ENCODE measurements around the gene ARFIP2.

Gene ARFIP2

DNA sequence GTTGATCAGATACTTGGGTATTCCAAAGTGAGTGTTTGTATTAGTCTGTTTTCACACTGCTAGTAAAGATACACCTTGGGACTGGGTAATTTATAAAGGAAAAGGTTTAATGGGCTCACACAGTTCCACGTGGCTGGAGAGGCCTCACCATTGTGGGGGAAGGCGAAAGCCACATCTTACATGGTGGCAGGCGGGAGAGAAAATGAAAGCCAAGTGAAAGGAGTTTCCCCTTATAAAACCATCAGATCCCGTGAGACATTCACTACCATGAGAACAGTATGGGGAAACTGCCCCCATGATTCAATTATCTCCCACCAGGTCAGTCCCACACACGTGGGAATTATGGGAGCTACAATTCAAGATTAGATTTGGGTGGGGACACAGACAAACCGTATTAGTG is 7.2 kb upstream of the ARFIP2 start:
- Histone ChIP-seq H3K23ac (ENCODE audit: low read length in 2 of 2) (no peak overlapping the region), H4K8ac (ENCODE audit: low read length) (no peak overlapping the region), H2BK5ac (ENCODE audit: low read depth, low read length, poor library complexity, severe bottlenecking) (no peak overlapping the region), H3K4me1 (ENCODE audit: control insufficient read depth, insufficient read depth, low read depth, low read length) (no peaks in the 10 kb centered on the region), H3K27me3 (ENCODE audit: control insufficient read depth in 1 of 2, insufficient read depth in 1 of 2, low read length in 2 of 2) (no peaks in the 10 kb centered on the region), H3K4me2 (ENCODE audit: low read length, poor library complexity, severe bottlenecking) (no peak overlapping the region), H3K4me3 (ENCODE audit: insufficient read depth in 1 of 2, low read depth in 1 of 2, low read length in 2 of 2) (no peak overlapping the region), H3K14ac (ENCODE audit: low read length in 2 of 2) (no peak overlapping the region), H3K18ac (ENCODE audit: low read depth in 1 of 2, low read length in 2 of 2) (no peak overlapping the region), H3K4ac (ENCODE audit: low read depth in 1 of 2, low read length in 2 of 2) (no peak overlapping the region), H2AK5ac (ENCODE audit: low read length, severe bottlenecking) (no peak overlapping the region), H2AFZ (ENCODE audit: low read depth, low read length) (no peak overlapping the region), H2BK15ac (ENCODE audit: low read depth, poor library complexity, severe bottlenecking) (no peak overlapping the region), H3K27ac (ENCODE audit: low read length, poor library complexity, severe bottlenecking) (no peak overlapping the region), H3K36me3 (ENCODE audit: control insufficient read depth in 1 of 2, insufficient read depth in 2 of 2, low read depth in 1 of 2, low read length in 2 of 2) (peaks cover 0 to 95% of the 10 kb centered on the region in 2 experiments), H2BK12ac (ENCODE audit: low read length in 2 of 2) (no peak overlapping the region), H4K91ac (ENCODE audit: low read length) (no peak overlapping the region), H3K9me3 (ENCODE audit: control insufficient read depth, low read length) (no peaks in the 10 kb centered on the region), H3K9ac (ENCODE audit: low read length) (no peak overlapping the region), H3K79me1 (replicated peaks; ENCODE audit: low read length, poor library complexity, severe bottlenecking) (peaks cover 28% of the 10 kb centered on the region), H2BK120ac (ENCODE audit: low read depth, low read length) (no peak overlapping the region)
- WGBS = 90% methylated on average over 5 of the region's 6 CpGs
- DNase-seq = no peak

DNA sequence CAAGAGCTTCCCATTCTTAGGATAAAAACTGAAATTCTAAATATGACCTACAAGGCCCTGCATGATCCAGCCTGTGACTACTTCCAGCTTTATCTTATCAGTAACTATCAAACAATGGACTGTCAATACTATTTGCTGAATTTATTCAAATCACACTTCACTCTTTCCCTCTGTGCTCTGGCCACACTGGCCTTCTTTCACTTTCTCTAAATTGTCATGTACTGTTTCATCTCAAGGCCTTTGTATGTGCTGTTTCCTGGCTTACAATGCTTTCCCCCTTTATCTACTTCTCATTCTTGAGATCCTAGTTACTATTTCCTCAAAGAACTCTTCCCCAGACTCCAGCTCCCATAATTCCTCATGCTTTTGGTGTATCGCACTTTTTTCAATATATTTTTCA is 5.8 kb upstream of the ARFIP2 start:
- Histone ChIP-seq H3K4me2 (ENCODE audit: low read length, poor library complexity, severe bottlenecking) (no peak overlapping the region), H3K4me3 (ENCODE audit: insufficient read depth in 1 of 2, low read depth in 1 of 2, low read length in 2 of 2) (no peak overlapping the region), H3K79me1 (replicated peaks; ENCODE audit: low read length, poor library complexity, severe bottlenecking) (peaks cover 28% of the 10 kb centered on the region), H4K8ac (ENCODE audit: low read length) (no peak overlapping the region), H3K4ac (ENCODE audit: low read depth in 1 of 2, low read length in 2 of 2) (no peak overlapping the region), H2AFZ (ENCODE audit: low read depth, low read length) (no peak overlapping the region), H3K14ac (ENCODE audit: low read length in 2 of 2) (no peak overlapping the region), H3K18ac (ENCODE audit: low read depth in 1 of 2, low read length in 2 of 2) (no peak overlapping the region), H2AK5ac (ENCODE audit: low read length, severe bottlenecking) (no peak overlapping the region), H2BK12ac (ENCODE audit: low read length in 2 of 2) (no peak overlapping the region), H3K27me3 (ENCODE audit: control insufficient read depth in 1 of 2, insufficient read depth in 1 of 2, low read length in 2 of 2) (no peaks in the 10 kb centered on the region), H3K36me3 (ENCODE audit: control insufficient read depth in 1 of 2, insufficient read depth in 2 of 2, low read depth in 1 of 2, low read length in 2 of 2) (peaks cover 2 to 93% of the 10 kb centered on the region in 2 experiments), H2BK120ac (ENCODE audit: low read depth, low read length) (no peak overlapping the region), H2BK5ac (ENCODE audit: low read depth, low read length, poor library complexity, severe bottlenecking) (no peak overlapping the region), H3K9ac (ENCODE audit: low read length) (no peak overlapping the region), H3K23ac (ENCODE audit: low read length in 2 of 2) (no peak overlapping the region), H3K4me1 (ENCODE audit: control insufficient read depth, insufficient read depth, low read depth, low read length) (peaks cover 2% of the 10 kb centered on the region), H4K91ac (ENCODE audit: low read length) (no peak overlapping the region), H3K9me3 (ENCODE audit: control insufficient read depth, low read length) (no peaks in the 10 kb centered on the region), H3K27ac (ENCODE audit: low read length, poor library complexity, severe bottlenecking) (no peak overlapping the region), H2BK15ac (ENCODE audit: low read depth, poor library complexity, severe bottlenecking) (no peak overlapping the region)
- no CpG with 5 or more reads among the region's 1 CpG for WGBS
- no peak for DNase-seq

DNA sequence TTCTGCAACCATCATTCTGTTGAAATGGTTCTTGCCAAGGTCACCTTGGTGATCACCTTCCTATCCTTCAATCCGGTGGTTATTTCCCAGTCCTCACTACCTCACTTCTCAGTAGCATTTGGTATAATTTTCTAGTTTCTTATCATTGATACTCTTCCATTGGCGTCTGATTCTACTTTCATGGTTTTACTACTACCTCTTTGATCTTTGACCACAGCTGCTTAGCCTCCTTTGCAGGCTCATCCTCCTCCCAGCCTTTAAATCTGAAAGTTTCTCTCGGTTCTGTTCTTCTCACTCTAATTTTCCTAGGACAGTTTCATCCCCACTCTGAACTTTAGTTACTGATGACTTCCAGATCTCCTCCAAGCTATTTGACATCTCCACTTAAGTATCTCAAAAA is 5.1 kb upstream of the ARFIP2 start:
- Histone ChIP-seq H3K36me3 (ENCODE audit: control insufficient read depth in 1 of 2, insufficient read depth in 2 of 2, low read depth in 1 of 2, low read length in 2 of 2) (peaks cover 4 to 88% of the 10 kb centered on the region in 2 experiments), H4K91ac (ENCODE audit: low read length) (no peak overlapping the region), H3K9ac (ENCODE audit: low read length) (no peak overlapping the region), H2BK12ac (ENCODE audit: low read length in 2 of 2) (no peak overlapping the region), H3K9me3 (ENCODE audit: control insufficient read depth, low read length) (no peaks in the 10 kb centered on the region), H2AK5ac (ENCODE audit: low read length, severe bottlenecking) (no peak overlapping the region), H3K4me2 (ENCODE audit: low read length, poor library complexity, severe bottlenecking) (no peak overlapping the region), H2BK5ac (ENCODE audit: low read depth, low read length, poor library complexity, severe bottlenecking) (no peak overlapping the region), H2AFZ (ENCODE audit: low read depth, low read length) (no peak overlapping the region), H3K23ac (ENCODE audit: low read length in 2 of 2) (no peak overlapping the region), H3K14ac (ENCODE audit: low read length in 2 of 2) (no peak overlapping the region), H3K4me3 (ENCODE audit: insufficient read depth in 1 of 2, low read depth in 1 of 2, low read length in 2 of 2) (no peak overlapping the region), H3K18ac (ENCODE audit: low read depth in 1 of 2, low read length in 2 of 2) (no peak overlapping the region), H3K27ac (ENCODE audit: low read length, poor library complexity, severe bottlenecking) (no peak overlapping the region), H3K27me3 (ENCODE audit: control insufficient read depth in 1 of 2, insufficient read depth in 1 of 2, low read length in 2 of 2) (no peaks in the 10 kb centered on the region), H3K4ac (ENCODE audit: low read depth in 1 of 2, low read length in 2 of 2) (no peak overlapping the region), H3K4me1 (ENCODE audit: control insufficient read depth, insufficient read depth, low read depth, low read length) (peaks cover 5% of the 10 kb centered on the region), H3K79me1 (replicated peaks; ENCODE audit: low read length, poor library complexity, severe bottlenecking) (peaks cover 28% of the 10 kb centered on the region), H2BK120ac (ENCODE audit: low read depth, low read length) (no peak overlapping the region), H4K8ac (ENCODE audit: low read length) (no peak overlapping the region), H2BK15ac (ENCODE audit: low read depth, poor library complexity, severe bottlenecking) (no peak overlapping the region)
- WGBS = 68% methylated on average over 3 of the region's 3 CpGs
- DNase-seq = no peak

DNA sequence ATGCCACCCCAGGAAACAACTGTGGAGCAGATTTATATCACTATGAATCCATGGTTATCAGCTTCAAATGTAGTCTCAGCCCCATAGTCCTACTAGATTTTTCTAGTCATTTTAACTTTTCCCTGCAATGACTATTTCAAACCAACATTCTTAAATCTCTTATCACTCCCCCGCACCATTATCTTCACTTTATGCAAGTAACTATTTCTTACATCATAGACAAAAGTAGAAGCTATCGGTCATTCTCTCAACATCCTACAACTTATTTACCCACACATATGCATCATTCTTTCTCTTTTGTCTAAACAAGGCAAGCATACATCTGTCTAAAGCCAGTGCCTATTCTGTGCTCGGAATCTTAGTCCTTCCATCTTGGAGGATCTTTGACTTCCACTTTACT is 4.5 kb upstream of the ARFIP2 start:
- H3K4me2 ChIP-seq (ENCODE audit: low read length, poor library complexity, severe bottlenecking) = no peak overlapping the region
- no peak overlapping the region for H2AK5ac ChIP-seq (ENCODE audit: low read length, severe bottlenecking)
- H3K36me3 ChIP-seq (ENCODE audit: control insufficient read depth in 1 of 2, insufficient read depth in 2 of 2, low read depth in 1 of 2, low read length in 2 of 2) = peaks cover 4 to 83% of the 10 kb centered on the region in 2 experiments
- H3K18ac ChIP-seq (ENCODE audit: low read depth in 1 of 2, low read length in 2 of 2) = no peak overlapping the region
- no peak overlapping the region for H4K8ac ChIP-seq (ENCODE audit: low read length)
- H2BK120ac ChIP-seq (ENCODE audit: low read depth, low read length) = no peak overlapping the region
- H3K27me3 ChIP-seq (ENCODE audit: control insufficient read depth in 1 of 2, insufficient read depth in 1 of 2, low read length in 2 of 2) = no peaks in the 10 kb centered on the region
- no peak overlapping the region for H3K9ac ChIP-seq (ENCODE audit: low read length)
- no peak overlapping the region for H3K27ac ChIP-seq (ENCODE audit: low read length, poor library complexity, severe bottlenecking)
- no peak overlapping the region for H3K4ac ChIP-seq (ENCODE audit: low read depth in 1 of 2, low read length in 2 of 2)
- H2AFZ ChIP-seq (ENCODE audit: low read depth, low read length) = no peak overlapping the region
- no peak overlapping the region for H2BK12ac ChIP-seq (ENCODE audit: low read length in 2 of 2)
- WGBS = 81% methylated on average over 3 of the region's 3 CpGs
- H3K79me1 ChIP-seq (replicated peaks; ENCODE audit: low read length, poor library complexity, severe bottlenecking) = peaks cover 27% of the 10 kb centered on the region
- no peak overlapping the region for H3K4me3 ChIP-seq (ENCODE audit: insufficient read depth in 1 of 2, low read depth in 1 of 2, low read length in 2 of 2)
- no peak overlapping the region for H4K91ac ChIP-seq (ENCODE audit: low read length)
- H3K14ac ChIP-seq (ENCODE audit: low read length in 2 of 2) = no peak overlapping the region
- peaks cover 5% of the 10 kb centered on the region for H3K4me1 ChIP-seq (ENCODE audit: control insufficient read depth, insufficient read depth, low read depth, low read length)
- DNase-seq = no peak
- no peak overlapping the region for H3K23ac ChIP-seq (ENCODE audit: low read length in 2 of 2)
- no peak overlapping the region for H2BK15ac ChIP-seq (ENCODE audit: low read depth, poor library complexity, severe bottlenecking)
- H3K9me3 ChIP-seq (ENCODE audit: control insufficient read depth, low read length) = no peaks in the 10 kb centered on the region
- no peak overlapping the region for H2BK5ac ChIP-seq (ENCODE audit: low read depth, low read length, poor library complexity, severe bottlenecking)
